A549 treated with DMSO at 1 μM for 4 hours (cell line): ENCODE results near the gene PITPNM1. TPM values are rescaled to one million over a fixed set of nuclear protein-coding genes. Genes with fewer than 3 reads are reported as not detected.

Source experiments
- total RNA-seq: library from RNA; stranded (reverse); fragments of 200-300 nt; extraction: Qiagen RNA extraction; gene quantifications from 5 replicates; pipeline ENCODE4 v1.2.3, GENCODE V29; 2022; ENCODE audit warnings: low read depth

PITPNM1 gene
- total RNA-seq, result 45.3 to 66.7 TPM (median 53.3 TPM) in 5 replicates

GRCh38 chr11:67504950-67505581, at the start of gene PITPNM1:
Gene PITPNM1 (minus strand): TSS chr11:67505363. CDS start chr11:67504180, 1,183 bp downstream.

GRCh38 chr11:67522844-67523555, 17.8 kb upstream of the PITPNM1 start, which contains the start of gene CABP2:
Gene CABP2 (minus strand): TSS chr11:67523446. CDS start chr11:67523326, 120 bp downstream.

GRCh38 chr11:67507864-67508485, 2.8 kb upstream of the PITPNM1 start, which contains the start of gene CDK2AP2:
Gene CDK2AP2 (minus strand): TSS chr11:67508162. CDS start chr11:67508082, 80 bp downstream.

GRCh38 chr11:67482827-67483798, 22.1 kb downstream of the PITPNM1 start, which contains the start of gene AIP:
Gene AIP (plus strand): TSS chr11:67483026. CDS start chr11:67483159, 133 bp downstream.

GRCh38 chr11:67468759-67469507, 36.2 kb downstream of the PITPNM1 start, which contains the start of gene TMEM134:
Gene TMEM134 (minus strand): TSS chr11:67469251. CDS start chr11:67469192, 59 bp downstream.

GRCh38 chr11:67455054-67455453, 50.1 kb downstream of the PITPNM1 start, which contains the start of gene CABP4:
Gene CABP4 (plus strand): TSS chr11:67455354. CDS start chr11:67455424, 70 bp downstream.

GRCh38 chr11:67452141-67452952, 52.8 kb downstream of the PITPNM1 start, which contains the start of gene GPR152:
Gene GPR152 (minus strand): TSS chr11:67452729. CDS start chr11:67452724, 5 bp downstream.

Other genes with a start within 250 kb of the PITPNM1 start
- 30.0 to 41.0 TPM (median 37.7 TPM) in 5 replicates for gene GRK2, start 238.9 kb downstream of the PITPNM1 start, total RNA-seq
- 21.2 to 28.1 TPM (median 25.4 TPM) in 5 replicates for gene ANKRD13D, start 216.1 kb downstream of the PITPNM1 start, total RNA-seq
- 18.0 to 27.2 TPM (median 24.5 TPM) in 5 replicates for gene SSH3, start 201.8 kb downstream of the PITPNM1 start, total RNA-seq
- 209 to 247 TPM (median 230 TPM) in 5 replicates for gene POLD4, start 151.8 kb downstream of the PITPNM1 start, total RNA-seq
- 42.5 to 51.9 TPM (median 46.1 TPM) in 5 replicates for gene CLCF1, start 131.8 kb downstream of the PITPNM1 start, total RNA-seq
- gene RAD9A, start 113.4 kb downstream of the PITPNM1 start, total RNA-seq, result 23.8 to 40.0 TPM (median 33.5 TPM) in 5 replicates
- 265 to 309 TPM (median 294 TPM) in 5 replicates for gene PPP1CA, start 103.5 kb downstream of the PITPNM1 start, total RNA-seq
- 0.07 to 0.12 TPM (median 0.07 TPM) in 3 of 5 replicates, not detected in the others for gene TBC1D10C, start 101.3 kb downstream of the PITPNM1 start, total RNA-seq
- 0.14 to 0.53 TPM (median 0.18 TPM) in 5 replicates for gene CARNS1, start 89.7 kb downstream of the PITPNM1 start, total RNA-seq
- 44.4 to 52.3 TPM (median 44.9 TPM) in 5 replicates for gene RPS6KB2, start 76.9 kb downstream of the PITPNM1 start, total RNA-seq
- gene PTPRCAP, start 67.7 kb downstream of the PITPNM1 start, total RNA-seq, result 0.22 to 0.36 TPM (median 0.30 TPM) in 5 replicates
- gene CORO1B, start 61.9 kb downstream of the PITPNM1 start, total RNA-seq, result 53.5 to 63.8 TPM (median 58.1 TPM) in 5 replicates
- gene GPR152, start 52.6 kb downstream of the PITPNM1 start, total RNA-seq, result 0.06 TPM in 1 of 5 replicates, not detected in the others
- not detected in 5 replicates for gene CABP4, start 50.0 kb downstream of the PITPNM1 start, total RNA-seq
- gene TMEM134, start 36.1 kb downstream of the PITPNM1 start, total RNA-seq, result 49.3 to 60.6 TPM (median 56.9 TPM) in 5 replicates
- gene AIP, start 22.3 kb downstream of the PITPNM1 start, total RNA-seq, result 45.8 to 54.0 TPM (median 47.4 TPM) in 5 replicates
- 67.0 to 103 TPM (median 89.2 TPM) in 5 replicates for gene CDK2AP2, start 2.8 kb upstream of the PITPNM1 start, total RNA-seq
- gene CABP2, start 18.1 kb upstream of the PITPNM1 start, total RNA-seq, result not detected in 5 replicates
- 1,469 to 1,648 TPM (median 1,554 TPM) in 5 replicates for gene GSTP1, start 78.4 kb upstream of the PITPNM1 start, total RNA-seq
- 133 to 157 TPM (median 149 TPM) in 5 replicates for gene NDUFV1, start 101.6 kb upstream of the PITPNM1 start, total RNA-seq
- 8.7 to 14.8 TPM (median 11.6 TPM) in 5 replicates for gene NUDT8, start 124.6 kb upstream of the PITPNM1 start, total RNA-seq
- gene TBX10, start 134.4 kb upstream of the PITPNM1 start, total RNA-seq, result not detected in 5 replicates
- 0.95 to 1.4 TPM (median 1.3 TPM) in 5 replicates for gene ACY3, start 145.4 kb upstream of the PITPNM1 start, total RNA-seq
- not detected in 5 replicates for gene ALDH3B2, start 169.3 kb upstream of the PITPNM1 start, total RNA-seq